HG02588 (cell line): ENCODE results near the gene PID1.

ENCODE experiments used
- ATAC-seq: cut with Tn5 transposase; IDR thresholded peaks from one replicate; pipeline ENCODE4 v1.9.1; 2021; ENCODE audit warnings: mild to moderate bottlenecking, moderate library complexity; ENCODE audit not compliant: unreplicated experiment

Gene PID1

GRCh38 chr2:229173825-229174359 lies 97.2 kb downstream of the PID1 start:
- no peak for ATAC-seq

GRCh38 chr2:229170916-229171315 lies 100.2 kb downstream of the PID1 start:
- ATAC-seq: no peak

GRCh38 chr2:229170171-229170570 lies 100.9 kb downstream of the PID1 start:
- ATAC-seq: no peak

- no peak for ATAC-seq
Observed at GRCh38 chr2:229169751-229170150, 101.3 kb downstream of the PID1 start.

- no peak for ATAC-seq
Observed at GRCh38 chr2:229164545-229165249, 106.4 kb downstream of the PID1 start.

- no peak for ATAC-seq
Observed at GRCh38 chr2:229163893-229164292, 107.2 kb downstream of the PID1 start.

GRCh38 chr2:229162015-229162414 lies 109.1 kb downstream of the PID1 start:
- ATAC-seq: no peak

- no peak for ATAC-seq
Observed at GRCh38 chr2:229160984-229161383, 110.1 kb downstream of the PID1 start.

GRCh38 chr2:229160180-229160579 lies 110.9 kb downstream of the PID1 start:
- ATAC-seq: no peak

- ATAC-seq: no peak
Observed at GRCh38 chr2:229159405-229159804, 111.7 kb downstream of the PID1 start.

GRCh38 chr2:229154381-229154780 lies 116.7 kb downstream of the PID1 start:
- no peak for ATAC-seq

- no peak for ATAC-seq
Observed at GRCh38 chr2:229153951-229154350, 117.1 kb downstream of the PID1 start.

- ATAC-seq: no peak
Observed at GRCh38 chr2:229153267-229153666, 117.8 kb downstream of the PID1 start.

GRCh38 chr2:229152674-229153073 lies 118.4 kb downstream of the PID1 start:
- ATAC-seq: no peak

GRCh38 chr2:229150317-229150716 lies 120.8 kb downstream of the PID1 start:
- no peak for ATAC-seq

GRCh38 chr2:229141424-229142025 lies 129.6 kb downstream of the PID1 start:
- ATAC-seq: no peak

GRCh38 chr2:229137639-229138038 lies 133.4 kb downstream of the PID1 start:
- ATAC-seq: no peak

- no peak for ATAC-seq
Observed at GRCh38 chr2:229137066-229137465, 134.0 kb downstream of the PID1 start.

- ATAC-seq: no peak
Observed at GRCh38 chr2:229133155-229133772, 137.8 kb downstream of the PID1 start.

- no peak for ATAC-seq
Observed at GRCh38 chr2:229132236-229132635, 138.9 kb downstream of the PID1 start.

- ATAC-seq: no peak
Observed at GRCh38 chr2:229130522-229130921, 140.6 kb downstream of the PID1 start.

- ATAC-seq: no peak
Observed at GRCh38 chr2:229129738-229130371, 141.2 kb downstream of the PID1 start.
